Osteocyte (in vitro differentiated cells): ENCODE data around the gene MICAL1. TPM values are rescaled to one million over a fixed set of nuclear protein-coding genes. Genes with fewer than 3 reads are reported as not detected.

Experiments
- DNase-seq: peaks from one replicate; pipeline ENCODE4 v3.0.0; 2021; ENCODE audit warnings: mixed read lengths; ENCODE audit not compliant: unreplicated experiment; ENCODE audit errors: extremely low spot score
- H3K27ac Mint-ChIP-seq: one replicate; pipeline ENCODE4 v1.8.0; 2021; ENCODE audit warnings: mild to moderate bottlenecking, mixed read lengths; ENCODE audit not compliant: unreplicated experiment
- H3K27me3 Mint-ChIP-seq: one replicate; pipeline ENCODE4 v1.8.0; 2021; ENCODE audit warnings: mixed read lengths; ENCODE audit not compliant: unreplicated experiment
- H3K36me3 Mint-ChIP-seq: one replicate; pipeline ENCODE4 v1.8.0; 2021; ENCODE audit warnings: mixed read lengths; ENCODE audit not compliant: unreplicated experiment
- H3K4me1 Mint-ChIP-seq: one replicate; pipeline ENCODE4 v1.8.0; 2021; ENCODE audit warnings: mixed read lengths; ENCODE audit not compliant: unreplicated experiment
- H3K4me3 Mint-ChIP-seq: one replicate; pipeline ENCODE4 v1.8.0; 2021; ENCODE audit warnings: mild to moderate bottlenecking, moderate library complexity, mixed read lengths; ENCODE audit not compliant: unreplicated experiment
- H3K9me3 Mint-ChIP-seq: one replicate; pipeline ENCODE4 v1.8.0; 2021; ENCODE audit warnings: mixed read lengths; ENCODE audit not compliant: unreplicated experiment
- total RNA-seq: library from RNA; stranded (reverse); gene quantifications from 2 replicates; pipeline ENCODE4 v1.2.1, GENCODE V29; 2021
- TF ChIP-seq, protein P1 (sequence below): fragments of 200-600 bp; sonication (generic); IDR thresholded peaks from 2 replicates; pipeline ENCODE4 v1.5.0; 2021; ENCODE audit warnings: antibody characterized with exemption, mild to moderate bottlenecking, moderate library complexity

MICAL1 gene
- total RNA-seq, 1 donor from 2014 or later = 59.5 TPM

DNA sequence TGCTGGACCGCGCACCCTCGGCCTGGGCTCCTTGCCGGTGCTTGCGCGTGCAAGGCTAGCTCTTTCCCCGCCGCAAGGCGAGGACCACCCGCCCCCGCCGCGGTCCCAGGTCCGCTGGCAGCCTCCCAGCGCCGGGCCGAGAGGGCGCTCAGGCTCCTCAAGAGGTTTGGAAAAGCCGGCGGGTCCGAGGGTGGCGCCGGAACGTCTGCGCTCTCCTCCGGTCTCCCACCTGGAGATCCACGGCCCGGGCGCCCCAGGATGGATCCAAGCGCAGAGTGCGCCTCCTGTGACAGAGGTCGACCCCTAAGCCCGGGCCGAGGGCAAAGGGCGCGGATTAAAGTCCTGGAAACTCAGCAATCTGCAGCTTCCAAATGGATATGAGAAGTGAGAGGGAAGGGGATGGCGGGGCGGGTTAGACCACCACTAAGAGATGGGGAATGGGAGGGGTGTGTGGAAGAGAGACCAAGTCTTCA, 575 bp upstream of the MICAL1 start:
- Mint-ChIP-seq H3K36me3 (peaks cover 1% of the 10 kb centered on the region), H3K27ac (no peak overlapping the region), H3K9me3 (no peaks in the 10 kb centered on the region), H3K4me1 (peaks cover 20% of the 10 kb centered on the region), H3K27me3 (no peaks in the 10 kb centered on the region), H3K4me3 (peak overlapping the region; percentile 69)
- TF ChIP-seq, protein P1, sequence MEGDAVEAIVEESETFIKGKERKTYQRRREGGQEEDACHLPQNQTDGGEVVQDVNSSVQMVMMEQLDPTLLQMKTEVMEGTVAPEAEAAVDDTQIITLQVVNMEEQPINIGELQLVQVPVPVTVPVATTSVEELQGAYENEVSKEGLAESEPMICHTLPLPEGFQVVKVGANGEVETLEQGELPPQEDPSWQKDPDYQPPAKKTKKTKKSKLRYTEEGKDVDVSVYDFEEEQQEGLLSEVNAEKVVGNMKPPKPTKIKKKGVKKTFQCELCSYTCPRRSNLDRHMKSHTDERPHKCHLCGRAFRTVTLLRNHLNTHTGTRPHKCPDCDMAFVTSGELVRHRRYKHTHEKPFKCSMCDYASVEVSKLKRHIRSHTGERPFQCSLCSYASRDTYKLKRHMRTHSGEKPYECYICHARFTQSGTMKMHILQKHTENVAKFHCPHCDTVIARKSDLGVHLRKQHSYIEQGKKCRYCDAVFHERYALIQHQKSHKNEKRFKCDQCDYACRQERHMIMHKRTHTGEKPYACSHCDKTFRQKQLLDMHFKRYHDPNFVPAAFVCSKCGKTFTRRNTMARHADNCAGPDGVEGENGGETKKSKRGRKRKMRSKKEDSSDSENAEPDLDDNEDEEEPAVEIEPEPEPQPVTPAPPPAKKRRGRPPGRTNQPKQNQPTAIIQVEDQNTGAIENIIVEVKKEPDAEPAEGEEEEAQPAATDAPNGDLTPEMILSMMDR = no peak
- DNase-seq = peak; percentile 83

DNA sequence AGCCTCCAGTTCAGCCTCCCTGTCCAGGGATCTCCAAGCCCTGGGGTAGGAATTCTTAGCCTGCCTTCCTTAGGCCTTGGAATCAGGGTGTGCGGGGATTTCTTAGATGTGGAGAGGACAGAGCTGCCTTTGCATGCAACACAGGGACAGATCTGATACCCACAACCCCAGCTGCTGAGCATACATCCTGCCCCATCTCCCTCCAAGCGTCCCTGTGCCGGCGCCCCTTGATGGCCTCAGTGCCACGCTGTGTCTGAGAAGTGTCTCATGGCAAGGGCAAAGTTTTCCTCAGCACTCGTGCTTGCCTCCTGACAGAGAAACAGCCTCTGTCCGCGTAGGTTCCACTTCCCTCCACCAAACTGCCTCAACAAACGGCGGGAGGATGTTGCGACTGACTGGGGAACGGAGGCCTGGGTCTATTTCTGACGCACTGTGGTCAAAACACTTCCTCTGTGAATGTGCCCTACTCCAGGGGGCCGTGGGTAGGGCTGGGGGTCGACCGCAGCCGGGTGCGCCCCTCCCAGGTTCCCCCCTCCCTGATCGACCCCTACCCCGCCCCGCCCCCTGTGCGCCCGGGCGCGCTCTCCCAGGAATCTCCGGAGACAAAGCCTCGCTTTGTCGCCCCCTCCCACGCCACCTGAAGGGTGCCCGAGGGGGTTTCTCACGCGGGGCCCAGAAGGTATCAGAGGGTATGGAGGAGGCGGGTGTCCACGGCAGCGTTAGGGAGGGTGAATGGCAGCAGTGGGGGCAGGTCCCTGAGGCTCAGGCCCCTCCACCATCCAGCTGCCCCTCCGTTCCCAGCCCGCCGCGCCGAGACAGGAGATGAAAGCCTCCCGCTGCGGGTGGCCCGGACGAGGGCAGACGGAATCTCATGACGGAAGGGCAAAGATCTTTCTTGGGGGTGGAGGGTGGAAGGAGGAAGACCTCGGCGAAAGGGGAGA, 806 bp downstream of the MICAL1 start:
- peak; percentile 81 for DNase-seq
- peak overlapping the region; percentile 85 for H3K27ac Mint-ChIP-seq

GRCh38 chr6:109453594-109454495, 1.7 kb downstream of the MICAL1 start:
- no peaks in the 10 kb centered on the region for H3K36me3 Mint-ChIP-seq
- no peaks in the 10 kb centered on the region for H3K27me3 Mint-ChIP-seq
- peaks cover 20% of the 10 kb centered on the region for H3K4me1 Mint-ChIP-seq
- H3K27ac Mint-ChIP-seq = peak overlapping the region; percentile 73
- H3K9me3 Mint-ChIP-seq = no peaks in the 10 kb centered on the region
- peak; percentile 83 for DNase-seq
- peak overlapping the region; percentile 92 for H3K4me3 Mint-ChIP-seq
- TF ChIP-seq, protein P1 = no peak

More for the DNA sequence above, 806 bp downstream of the MICAL1 start:
- Mint-ChIP-seq H3K36me3 (no peaks in the 10 kb centered on the region), H3K27me3 (no peaks in the 10 kb centered on the region), H3K4me1 (peaks cover 20% of the 10 kb centered on the region), H3K4me3 (peak overlapping the region; percentile 92), H3K9me3 (no peaks in the 10 kb centered on the region)
- TF ChIP-seq, protein P1 = no peak

GRCh38 chr6:109453156-109453555, 2.4 kb downstream of the MICAL1 start:
- peaks cover 20% of the 10 kb centered on the region for H3K4me1 Mint-ChIP-seq
- H3K27ac Mint-ChIP-seq = no peak overlapping the region
- no peak overlapping the region for H3K4me3 Mint-ChIP-seq
- no peaks in the 10 kb centered on the region for H3K9me3 Mint-ChIP-seq
- DNase-seq = no peak
- TF ChIP-seq, protein P1 = no peak
- no peaks in the 10 kb centered on the region for H3K27me3 Mint-ChIP-seq
- no peaks in the 10 kb centered on the region for H3K36me3 Mint-ChIP-seq
